ENCODE results near the gene PELI1.

The PELI1 gene, protein sequence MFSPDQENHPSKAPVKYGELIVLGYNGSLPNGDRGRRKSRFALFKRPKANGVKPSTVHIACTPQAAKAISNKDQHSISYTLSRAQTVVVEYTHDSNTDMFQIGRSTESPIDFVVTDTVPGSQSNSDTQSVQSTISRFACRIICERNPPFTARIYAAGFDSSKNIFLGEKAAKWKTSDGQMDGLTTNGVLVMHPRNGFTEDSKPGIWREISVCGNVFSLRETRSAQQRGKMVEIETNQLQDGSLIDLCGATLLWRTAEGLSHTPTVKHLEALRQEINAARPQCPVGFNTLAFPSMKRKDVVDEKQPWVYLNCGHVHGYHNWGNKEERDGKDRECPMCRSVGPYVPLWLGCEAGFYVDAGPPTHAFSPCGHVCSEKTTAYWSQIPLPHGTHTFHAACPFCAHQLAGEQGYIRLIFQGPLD

DNA sequence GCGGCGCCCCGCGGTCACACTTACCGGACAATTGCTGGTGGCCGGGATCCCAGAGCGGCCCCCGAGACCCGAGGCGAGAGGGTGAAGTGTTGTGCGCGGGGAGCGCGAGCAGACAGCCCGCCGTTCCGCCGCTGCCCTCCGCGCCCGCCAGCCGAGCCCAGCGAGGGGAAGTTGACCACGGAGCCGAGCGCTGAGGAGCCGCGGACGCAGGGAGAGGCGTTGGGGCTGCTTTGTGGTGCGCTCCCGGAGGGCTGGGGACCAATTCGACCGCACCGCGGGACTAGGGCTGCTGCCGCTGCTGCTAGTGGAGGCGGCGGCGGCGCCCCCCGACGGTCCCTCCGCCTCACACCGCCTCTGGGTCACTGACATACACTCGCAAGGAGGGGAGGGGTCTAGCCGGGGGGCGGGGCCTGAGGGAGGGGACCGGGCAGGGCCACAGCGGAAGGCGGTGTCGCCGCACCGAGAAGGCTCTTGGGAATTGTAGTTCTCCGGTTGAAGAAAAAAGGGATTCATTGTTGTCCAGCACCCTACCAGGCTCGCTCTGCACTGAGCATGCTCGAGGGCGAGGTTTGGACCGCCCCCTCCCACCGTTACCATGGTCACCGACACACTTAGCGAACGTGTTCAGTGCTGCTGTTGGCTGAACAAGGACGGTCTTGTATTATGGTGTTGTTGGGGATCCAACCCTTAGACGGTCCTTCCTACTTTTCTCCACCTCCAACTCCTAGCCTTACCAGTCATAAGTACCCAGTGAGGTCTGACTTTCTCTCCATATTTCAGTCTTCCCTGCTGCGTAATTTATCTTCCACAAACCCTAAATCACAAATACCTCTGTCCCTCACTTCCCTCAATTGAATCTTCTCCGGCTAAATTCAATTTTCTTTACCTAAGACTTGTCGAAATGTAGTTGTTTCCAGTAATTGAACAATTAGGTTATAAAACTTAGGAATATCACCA is at the start of gene PELI1:
PELI1 (minus strand) TSS at position 364 of the 957 bp plus-strand sequence. CDS start 36,110 bp downstream, outside the sequence.
- peak; percentile 97 for DNase-seq (ENCODE audit: low spot score)

DNA sequence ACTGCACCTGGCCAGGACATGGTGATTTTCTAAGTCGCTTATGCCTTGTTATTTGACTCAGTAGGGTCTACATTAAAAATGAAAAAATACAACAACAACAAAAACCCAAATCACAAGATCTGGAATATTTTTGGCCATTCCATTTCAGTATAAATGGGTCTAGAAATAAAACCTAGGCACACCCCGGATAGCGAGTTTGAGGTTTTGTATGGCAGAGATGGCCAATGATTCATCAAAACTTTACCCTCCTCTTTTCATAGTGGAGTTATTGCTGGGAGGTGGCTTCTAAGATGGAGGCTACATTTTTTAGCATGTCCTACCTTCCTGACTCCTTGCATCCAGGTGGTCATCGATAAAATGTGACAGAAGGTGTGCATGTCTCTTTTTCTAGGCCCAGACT is 49.3 kb upstream of the PELI1 start:
- DNase-seq (ENCODE audit: low spot score): no peak

DNA sequence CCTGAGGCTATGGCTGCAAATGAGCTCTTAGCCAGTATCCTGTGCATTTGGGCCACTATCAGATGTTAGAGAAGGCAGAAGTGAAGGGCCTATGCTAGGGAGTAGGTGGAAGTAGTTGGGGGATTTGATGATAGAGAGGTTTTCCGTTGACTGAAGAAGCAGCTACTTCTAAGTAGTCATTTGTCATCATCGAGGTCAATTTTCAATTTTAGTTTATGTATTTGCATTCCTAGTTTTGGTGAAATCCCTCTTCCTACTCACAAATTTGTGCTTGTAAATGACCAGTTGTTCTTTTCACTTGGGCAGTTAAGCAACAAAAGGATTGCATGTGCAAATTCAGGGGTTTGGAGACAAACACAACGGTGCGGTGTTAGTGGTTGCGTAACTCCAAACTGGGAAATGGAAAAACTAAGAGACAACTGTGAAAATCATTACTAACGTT is 48.5 kb upstream of the PELI1 start:
- no peak for DNase-seq (ENCODE audit: low spot score)

DNA sequence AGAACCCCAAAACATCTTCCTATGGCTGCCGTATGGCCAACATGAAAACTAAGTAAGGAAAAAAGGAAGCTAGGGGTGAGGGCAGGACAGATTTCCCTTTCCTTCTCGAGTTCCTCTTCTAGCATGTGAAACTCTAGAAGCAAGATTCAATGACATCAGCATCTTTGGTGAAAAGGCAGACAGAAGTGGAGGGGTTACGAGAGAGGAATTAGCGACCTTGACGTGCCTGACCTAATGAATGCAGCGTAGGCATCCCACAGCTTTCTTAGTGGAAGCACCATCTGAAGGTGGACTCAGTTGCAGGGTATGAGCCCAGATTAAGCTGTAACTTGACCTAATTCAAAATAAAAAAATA is 47.9 kb upstream of the PELI1 start:
- no peak for DNase-seq (ENCODE audit: low spot score)

DNA sequence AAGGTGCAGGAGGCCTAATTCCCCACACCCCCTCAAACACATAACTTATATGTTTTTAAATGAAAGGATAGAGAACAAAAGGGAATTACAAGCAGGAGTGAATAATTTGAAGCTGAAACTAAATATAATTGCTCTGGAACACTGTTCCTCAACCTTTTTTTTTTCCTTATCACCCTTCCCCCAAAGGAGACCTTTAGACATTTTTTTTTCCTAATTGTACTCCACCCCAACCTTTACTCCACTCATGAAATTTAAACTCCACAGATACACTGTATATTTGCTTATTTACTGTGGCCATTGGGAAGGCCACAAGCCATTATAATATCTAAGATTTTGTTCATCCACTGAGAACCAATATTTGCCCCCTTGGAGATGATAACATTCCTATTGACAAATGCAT is 45.4 kb upstream of the PELI1 start:
- DNase-seq (ENCODE audit: low spot score): no peak

DNA sequence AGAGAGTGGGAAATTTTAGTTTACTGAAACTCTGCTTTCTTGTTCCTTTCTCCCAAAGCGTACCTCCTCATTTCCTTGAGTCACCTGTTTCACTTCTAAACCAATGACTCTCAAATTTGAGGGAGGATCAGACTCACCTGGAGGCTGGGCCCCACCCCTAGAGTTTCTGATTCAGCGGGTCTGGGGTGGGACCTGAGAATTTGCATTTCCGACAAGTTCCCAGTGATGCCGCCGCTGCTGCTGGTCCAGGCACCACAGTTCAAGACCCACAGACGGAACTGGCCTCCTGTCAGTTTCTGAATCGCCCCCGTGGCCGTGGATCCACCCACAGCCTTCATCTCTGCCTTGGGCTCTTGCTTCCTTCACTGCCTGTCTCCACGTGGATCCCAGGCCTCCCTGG is 44.9 kb upstream of the PELI1 start:
- no peak for DNase-seq (ENCODE audit: low spot score)

DNA sequence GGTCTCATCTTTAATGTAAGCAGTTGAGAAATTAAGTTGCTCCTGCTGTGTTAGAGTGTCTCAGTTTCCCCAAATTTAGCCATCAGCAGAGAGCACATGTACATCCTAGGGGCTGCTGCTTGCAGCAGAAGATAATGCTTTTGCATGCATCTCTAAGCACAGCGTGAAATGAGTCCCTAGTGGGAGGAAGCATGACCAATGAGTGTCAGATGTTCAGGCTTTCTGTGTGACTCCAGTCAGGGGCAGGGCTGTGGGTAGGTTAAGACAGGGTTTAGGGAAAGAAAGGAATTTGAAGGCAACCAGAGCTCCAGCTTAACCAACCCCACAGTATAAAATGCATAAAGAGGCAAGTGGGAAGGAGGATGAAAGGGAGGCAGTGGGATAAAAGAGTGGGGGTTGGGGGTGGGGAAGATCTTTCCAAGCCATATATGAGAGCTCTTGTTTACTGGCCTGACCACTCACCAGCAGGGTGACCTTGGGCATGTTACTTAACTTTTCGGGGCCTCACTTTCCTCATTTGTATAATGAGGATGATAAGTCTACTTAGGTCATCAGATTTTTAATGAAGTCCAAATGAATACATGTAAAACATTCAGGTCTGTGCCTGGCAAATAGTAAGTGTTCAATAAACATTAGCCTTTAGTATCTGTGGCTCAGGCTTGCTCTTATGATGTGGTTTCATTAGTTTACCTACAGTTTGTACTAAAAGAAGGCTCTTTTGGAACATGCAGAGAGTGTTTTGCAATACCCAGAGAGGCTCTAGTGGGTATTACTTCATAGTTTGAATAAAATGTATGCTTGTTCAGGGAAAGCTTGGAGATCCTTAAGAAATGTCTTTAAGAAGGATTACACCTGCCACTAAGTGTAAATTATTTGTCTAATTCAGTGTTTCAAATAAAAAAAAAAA is 42.7 kb upstream of the PELI1 start:
- DNase-seq (ENCODE audit: low spot score): no peak

DNA sequence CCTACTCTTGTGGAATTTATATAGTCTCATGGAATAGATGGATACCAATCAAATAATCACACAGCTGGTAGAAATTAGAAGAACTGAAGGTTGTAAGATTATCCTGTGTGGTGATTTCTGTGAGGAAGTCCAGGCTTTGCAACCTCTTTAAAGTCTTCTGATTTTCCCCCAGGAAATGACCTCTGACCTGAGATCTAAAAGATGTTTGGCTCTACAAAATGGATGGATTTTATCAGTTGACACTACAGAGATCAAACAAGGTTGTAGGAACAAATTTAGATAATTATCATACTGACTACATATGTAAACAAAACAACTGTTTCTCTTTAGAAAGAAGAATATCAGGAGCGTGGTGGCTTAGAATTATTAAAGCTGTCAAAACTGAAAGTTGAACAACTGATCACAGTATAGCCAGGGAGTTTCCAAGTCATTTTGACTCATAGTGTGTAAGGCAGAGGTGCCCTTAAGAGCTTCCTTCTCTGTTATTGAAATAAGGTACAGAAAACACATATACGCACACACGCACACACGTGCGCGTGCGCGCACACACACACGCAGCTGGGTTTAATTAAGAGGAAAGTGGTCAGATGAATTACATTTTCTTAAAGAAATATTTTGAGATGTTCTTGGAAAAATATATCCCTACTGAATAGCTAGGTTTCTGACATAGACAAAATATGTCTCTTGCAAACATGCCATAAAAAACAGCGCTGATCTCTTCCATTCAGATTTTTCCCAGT is 35.5 kb upstream of the PELI1 start:
- DNase-seq (ENCODE audit: low spot score): no peak

DNA sequence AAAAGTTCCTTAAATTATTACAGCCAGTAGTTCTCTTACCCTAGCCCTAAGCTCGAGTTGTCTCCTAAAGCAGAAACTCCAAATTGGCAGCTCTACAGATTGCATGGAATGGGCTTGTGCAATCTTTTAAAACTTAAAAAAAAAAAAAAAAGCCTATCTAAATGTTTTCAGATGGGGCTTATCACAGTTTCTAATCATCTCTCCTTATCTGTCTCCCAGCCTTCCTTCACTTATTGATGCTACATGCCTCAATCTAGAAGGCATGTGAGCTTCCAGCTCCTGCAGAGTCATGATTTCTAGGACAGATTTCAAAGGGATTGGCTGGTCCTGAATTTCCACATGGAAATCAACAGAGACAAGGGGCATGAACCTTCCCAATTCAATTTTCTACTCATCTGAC is 33.1 kb upstream of the PELI1 start:
- DNase-seq (ENCODE audit: low spot score): peak; percentile 16

DNA sequence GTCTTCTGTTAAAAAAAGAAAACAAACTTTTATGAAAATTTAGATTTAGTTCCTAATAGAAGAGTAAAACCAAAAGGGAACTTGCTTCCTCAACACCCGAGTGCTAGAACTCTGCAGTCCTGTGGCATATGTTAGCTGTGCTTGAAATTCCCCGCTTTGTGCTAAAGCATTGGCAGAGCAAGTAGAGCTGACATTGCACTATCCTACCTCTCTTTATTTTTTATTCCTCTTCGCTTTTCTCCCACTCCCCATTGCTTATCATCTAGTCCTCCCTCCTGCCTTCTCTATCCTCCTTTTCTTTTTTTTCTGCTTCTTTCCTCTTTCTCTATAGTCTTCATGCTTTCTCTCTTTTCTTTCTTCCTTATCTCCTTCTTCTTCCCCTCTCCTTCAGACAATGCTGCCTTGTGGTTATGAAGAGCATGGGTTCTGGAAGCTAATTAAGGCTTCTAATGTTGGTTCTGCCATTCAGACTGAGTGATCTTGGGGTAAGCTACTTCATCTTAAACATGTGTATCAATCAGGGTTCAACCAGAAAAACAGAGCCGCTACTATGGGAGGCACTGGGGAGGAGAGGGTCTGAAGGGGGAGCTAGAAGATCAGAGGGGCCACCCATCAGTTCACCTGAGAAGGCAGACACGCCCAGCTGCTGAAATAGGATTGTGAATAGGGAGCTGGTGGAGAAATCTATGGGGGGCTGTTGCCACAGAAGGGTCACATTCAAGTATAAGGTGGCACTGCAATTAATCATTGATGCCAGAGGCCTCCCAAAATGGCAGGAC is 31.4 kb upstream of the PELI1 start:
- no peak for DNase-seq (ENCODE audit: low spot score)

DNA sequence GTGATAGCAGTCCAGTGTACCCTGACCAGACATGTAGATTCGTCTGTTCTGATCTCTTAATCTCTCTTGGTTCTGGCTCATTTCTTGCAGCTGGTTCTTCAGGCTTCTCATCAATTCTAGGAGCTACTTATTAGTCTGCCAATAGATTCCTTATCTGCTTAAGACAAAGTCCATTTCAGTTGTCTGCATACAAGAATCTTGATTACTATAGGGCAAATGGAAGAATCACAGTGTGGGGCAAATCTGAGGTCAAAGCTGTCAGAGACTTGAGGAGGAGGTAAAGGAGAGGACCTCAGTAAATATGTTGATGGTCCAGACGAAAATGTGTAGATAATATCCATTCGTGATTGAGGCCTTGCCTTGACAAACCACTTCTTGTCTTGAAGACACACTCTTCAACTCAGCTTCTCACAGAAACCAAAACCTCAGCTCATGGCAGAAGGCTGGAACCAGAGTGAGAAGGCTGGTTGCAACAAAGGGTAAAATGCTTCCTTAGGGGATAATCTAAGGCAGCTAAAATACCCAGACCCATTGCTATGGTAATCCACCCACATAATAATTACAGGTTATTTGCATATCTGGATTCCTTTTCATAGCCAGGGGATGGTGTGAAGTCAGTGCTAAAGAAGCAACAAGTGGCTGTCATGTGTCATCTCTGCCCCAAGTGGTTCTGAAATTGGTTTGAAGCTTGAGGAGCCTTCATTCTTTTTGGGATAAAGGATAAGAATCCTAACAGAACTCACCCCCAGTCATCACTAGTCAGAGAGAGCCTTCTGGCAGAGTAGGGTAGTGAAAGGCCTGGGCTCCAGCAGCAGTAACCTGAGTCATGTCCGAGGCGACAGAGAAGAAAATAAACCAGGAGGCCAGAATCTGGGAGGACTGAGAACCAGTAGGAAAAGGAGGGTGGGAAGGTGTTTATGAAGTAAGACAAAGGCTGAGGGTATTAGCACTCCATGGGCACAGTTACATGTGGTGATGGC is 29.2 kb upstream of the PELI1 start:
- DNase-seq (ENCODE audit: low spot score): no peak

DNA sequence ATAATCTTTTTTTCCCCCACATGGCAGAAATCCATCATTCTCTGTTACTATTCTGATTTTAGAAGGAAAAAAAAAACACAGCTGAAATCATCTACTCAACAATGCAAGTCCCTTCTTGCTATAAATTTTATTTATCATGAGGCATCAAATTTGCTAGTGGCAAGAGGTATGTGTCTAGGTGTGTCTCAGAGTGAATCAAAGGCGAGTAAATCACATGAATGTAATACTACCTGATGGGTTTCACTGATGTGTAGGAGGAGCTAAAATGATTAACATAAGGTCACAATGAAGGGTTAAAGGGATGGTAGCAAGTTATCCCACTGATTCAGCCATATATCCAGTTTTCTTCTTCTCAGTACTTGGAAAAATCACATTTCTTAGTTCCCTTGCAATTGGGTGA is 24.5 kb upstream of the PELI1 start:
- no peak for DNase-seq (ENCODE audit: low spot score)

DNA sequence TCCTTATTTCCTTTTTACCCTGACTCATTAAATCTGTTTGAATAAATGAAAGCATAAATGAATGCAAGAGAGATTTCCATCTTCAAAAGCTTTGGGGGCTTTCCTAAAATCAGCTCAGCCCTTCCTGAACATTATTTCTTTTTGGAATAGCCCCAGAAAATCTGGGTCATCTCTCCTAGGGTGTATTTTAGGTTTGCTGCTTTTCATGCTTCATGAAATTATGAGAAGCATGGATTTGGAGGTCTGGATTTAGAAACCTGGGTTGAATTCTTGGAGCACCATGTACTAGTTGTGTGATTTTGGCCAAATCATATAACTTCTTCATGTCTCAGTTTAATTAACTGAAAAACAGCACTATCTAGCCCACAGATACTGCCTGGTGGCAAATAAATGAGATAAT is 24.0 kb upstream of the PELI1 start:
- no peak for DNase-seq (ENCODE audit: low spot score)

DNA sequence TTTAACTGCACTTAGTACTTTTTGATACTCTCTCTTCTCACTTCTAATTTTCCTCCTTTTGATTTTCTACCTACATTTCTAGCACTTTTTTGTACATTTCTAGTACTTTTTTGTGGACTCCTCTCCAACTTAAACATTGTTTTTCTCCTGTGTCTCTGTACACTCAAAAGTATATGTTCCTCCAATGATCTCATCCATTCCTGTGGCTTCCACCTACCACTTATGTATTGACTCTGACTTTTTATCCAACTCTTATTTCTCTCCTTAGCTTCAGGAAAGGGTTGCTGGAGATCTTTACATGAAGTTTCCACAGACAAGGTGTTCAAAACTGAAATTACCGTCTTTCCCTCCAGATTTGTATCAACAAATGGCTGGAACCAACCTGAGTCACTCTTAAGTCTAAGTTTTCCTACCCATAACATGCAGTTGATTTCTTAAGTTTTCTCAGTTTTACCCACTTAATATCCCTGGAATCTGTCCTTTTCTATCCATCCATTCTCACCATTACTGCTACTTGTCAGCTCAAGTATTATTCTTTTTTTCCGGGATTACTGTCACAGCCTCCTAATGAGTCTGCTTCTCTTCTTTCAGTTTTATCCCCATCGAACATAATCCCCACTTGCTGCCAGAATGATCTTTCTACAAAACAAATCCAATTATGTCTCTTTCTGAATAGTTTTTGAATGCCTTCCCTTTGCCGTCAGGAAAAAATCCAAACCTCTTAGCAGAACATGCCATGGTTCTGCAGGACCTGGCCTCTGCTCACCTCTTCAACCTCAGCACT is 22.6 kb upstream of the PELI1 start:
- no peak for DNase-seq (ENCODE audit: low spot score)

DNA sequence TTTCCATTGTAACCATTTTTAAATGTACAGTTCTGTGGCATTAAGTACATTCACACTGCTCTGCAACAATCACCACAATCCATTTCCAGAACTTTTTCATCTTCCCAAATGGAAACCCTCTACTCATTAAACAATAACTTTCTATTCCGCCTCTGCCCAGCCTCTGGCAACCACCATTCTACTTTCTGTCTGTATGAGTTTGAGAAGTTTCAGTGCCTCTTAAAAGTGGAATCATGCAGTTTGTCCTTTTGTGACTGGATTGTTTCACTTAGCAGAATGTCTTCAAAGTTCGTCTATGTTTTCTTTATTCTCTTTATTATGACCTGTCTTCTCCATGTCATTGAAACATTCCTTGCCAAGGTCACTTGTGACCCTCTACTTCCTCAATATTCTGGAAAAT is 22.0 kb upstream of the PELI1 start:
- DNase-seq (ENCODE audit: low spot score): no peak

DNA sequence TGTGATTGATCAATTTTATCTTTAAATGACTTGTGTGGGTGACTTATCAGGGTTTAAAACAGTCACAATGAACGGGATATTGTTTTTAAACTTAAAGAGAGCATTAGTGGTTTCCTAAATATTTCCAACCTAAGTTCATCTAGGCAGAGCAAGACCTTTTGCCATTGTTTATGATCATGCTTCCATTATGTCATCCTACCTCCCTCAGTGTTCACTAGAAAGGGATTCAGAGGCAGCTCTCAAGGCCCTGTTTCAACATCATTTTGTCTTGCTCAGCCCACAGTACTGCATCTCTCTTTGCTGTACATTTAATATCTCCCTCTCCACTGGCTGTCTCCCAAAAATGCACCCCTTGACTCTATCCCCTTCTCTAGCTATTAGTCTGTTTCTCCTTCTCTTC is 21.5 kb upstream of the PELI1 start:
- no peak for DNase-seq (ENCODE audit: low spot score)

DNA sequence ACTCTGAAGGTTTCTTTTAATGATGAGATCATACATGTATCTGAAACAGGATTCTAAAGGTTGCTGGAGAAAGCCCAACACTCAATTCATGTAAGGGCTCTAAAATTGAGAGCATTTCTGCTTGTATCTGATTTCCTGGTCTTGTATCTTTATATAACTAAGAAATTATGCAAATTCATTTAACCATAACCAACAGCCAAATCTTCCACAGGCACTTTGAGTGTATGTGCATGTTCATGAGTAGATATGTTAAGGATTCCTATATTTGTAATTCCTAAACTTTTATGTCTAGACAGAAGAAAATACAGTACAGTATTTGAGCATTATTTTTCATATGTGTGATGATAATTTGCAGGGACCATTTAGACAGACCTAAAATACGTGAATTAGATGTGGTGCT is 20.4 kb upstream of the PELI1 start:
- no peak for DNase-seq (ENCODE audit: low spot score)

DNA sequence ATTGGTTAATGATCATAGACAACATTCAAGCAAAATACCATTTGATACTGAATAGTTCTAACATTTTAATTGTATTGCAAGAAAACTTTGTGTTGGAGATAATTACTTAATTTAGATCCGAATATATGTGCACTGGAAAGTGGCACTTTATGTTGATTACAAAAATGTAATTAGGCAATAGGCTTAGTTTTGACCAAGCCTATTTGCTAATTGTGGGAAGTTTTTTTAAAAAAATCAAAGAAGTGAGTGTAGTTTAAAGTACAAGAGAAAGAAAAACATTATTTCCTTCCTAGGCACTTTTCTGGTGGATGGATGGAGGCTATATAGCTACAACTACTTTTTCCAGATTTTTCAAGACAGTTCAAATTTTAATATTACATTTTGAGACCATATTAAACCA is 18.3 kb upstream of the PELI1 start:
- no peak for DNase-seq (ENCODE audit: low spot score)

DNA sequence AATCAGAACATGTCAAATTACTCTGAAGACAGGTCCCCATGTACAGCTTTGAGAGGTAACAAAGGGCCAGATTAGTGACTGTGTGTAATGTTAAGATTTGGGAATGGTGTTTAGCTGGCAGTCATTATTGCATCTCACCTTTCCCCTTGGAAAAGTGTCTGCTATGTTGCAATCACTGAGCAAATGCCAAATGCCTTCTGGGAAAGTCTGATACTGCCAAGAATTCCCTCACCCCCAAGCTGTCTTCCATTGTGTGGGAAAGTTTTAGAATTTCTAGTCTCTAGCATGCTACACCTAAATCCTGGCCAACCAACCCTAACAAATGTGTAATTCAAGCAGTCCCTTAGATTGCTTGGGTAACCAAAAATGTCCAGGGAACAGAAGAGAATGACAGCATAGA is 13.6 kb upstream of the PELI1 start:
- DNase-seq (ENCODE audit: low spot score): no peak

All from AG20443 (cell line).